DOHH2 (cell line): ENCODE measurements around the gene LRRN1.
"Not testable (repeated sequence)": the region's sequence is repeated elsewhere in the genome, so short reads cannot be mapped to it uniquely, and the experiment has no call there.

Experiments used
- H3F3A ChIP-seq: fragments of 200-600 bp; sonication (generic), shearing (Covaris generic); 2 replicates; pipeline ENCODE4 v1.6.0; 2016; ENCODE audit warnings: antibody characterized with exemption, mild to moderate bottlenecking; ENCODE audit not compliant: control insufficient read depth, insufficient read depth
- H3K27ac ChIP-seq: fragments of 200-600 bp; sonication (generic); 2 replicates; pipeline ENCODE4 v1.5.1; 2014; ENCODE audit warnings: low read depth, mild to moderate bottlenecking, low read length, moderate library complexity
- H3K27me3 ChIP-seq: fragments of 200-600 bp; sonication (generic); 2 replicates; pipeline ENCODE4 v1.6.1; 2014; ENCODE audit warnings: mild to moderate bottlenecking, low read length, mixed read lengths; ENCODE audit not compliant: control insufficient read depth
- H3K36me3 ChIP-seq: fragments of 200-600 bp; sonication (generic); 2 replicates; pipeline ENCODE4 v1.6.1; 2014; ENCODE audit warnings: mild to moderate bottlenecking, low read length, moderate library complexity, mixed read lengths; ENCODE audit not compliant: control insufficient read depth
- H3K4me1 ChIP-seq: fragments of 200-600 bp; sonication (generic); 2 replicates; pipeline ENCODE4 v1.6.1; 2014; ENCODE audit warnings: mild to moderate bottlenecking, low read length, mixed read lengths; ENCODE audit not compliant: control insufficient read depth
- H3K4me2 ChIP-seq: fragments of 200-600 bp; sonication (generic); 2 replicates; pipeline ENCODE4 v1.6.0; 2014; ENCODE audit warnings: mild to moderate bottlenecking, low read length, moderate library complexity
- H3K4me3 ChIP-seq: fragments of 200-600 bp; sonication (generic); 2 replicates; pipeline ENCODE4 v1.5.1; 2014; ENCODE audit warnings: mild to moderate bottlenecking, low read length, mixed read lengths
- H3K79me2 ChIP-seq: fragments of 200-600 bp; sonication (generic); 2 replicates; pipeline ENCODE4 v1.6.1; 2014; ENCODE audit warnings: mild to moderate bottlenecking, low read length, mixed read lengths; ENCODE audit not compliant: control insufficient read depth
- H3K9me2 ChIP-seq: fragments of 200-600 bp; sonication (generic); replicated peaks from 2 replicates; pipeline ENCODE4 v1.6.1; 2014; ENCODE audit warnings: mild to moderate bottlenecking, low read length, mixed read lengths; ENCODE audit not compliant: control insufficient read depth
- H3K9me3 ChIP-seq: fragments of 200-600 bp; sonication (generic); 2 replicates; pipeline ENCODE4 v1.6.1; 2014; ENCODE audit warnings: antibody characterized with exemption, low read length, mixed read lengths; ENCODE audit not compliant: control insufficient read depth, insufficient read depth
- H4K20me1 ChIP-seq: fragments of 200-600 bp; sonication (generic); 2 replicates; pipeline ENCODE4 v1.6.0; 2014; ENCODE audit warnings: low read depth, mild to moderate bottlenecking, antibody characterized with exemption, low read length, moderate library complexity; ENCODE audit not compliant: control insufficient read depth, insufficient read depth
- EZH2phosphoT487 ChIP-seq: fragments of 200-600 bp; sonication (generic); IDR thresholded peaks from 2 replicates; pipeline ENCODE4 v1.6.1; 2017; ENCODE audit warnings: borderline replicate concordance, mild to moderate bottlenecking, antibody characterized with exemption, low read length, moderate library complexity, mixed read lengths
- TF ChIP-seq, protein P1 (sequence below): fragments of 200-600 bp; sonication (generic); IDR thresholded peaks from one replicate; pipeline ENCODE4 v1.5.1; 2014; ENCODE audit warnings: antibody characterized with exemption, mild to moderate bottlenecking, low read depth, low read length; ENCODE audit not compliant: poor library complexity, severe bottlenecking

Gene LRRN1

DNA sequence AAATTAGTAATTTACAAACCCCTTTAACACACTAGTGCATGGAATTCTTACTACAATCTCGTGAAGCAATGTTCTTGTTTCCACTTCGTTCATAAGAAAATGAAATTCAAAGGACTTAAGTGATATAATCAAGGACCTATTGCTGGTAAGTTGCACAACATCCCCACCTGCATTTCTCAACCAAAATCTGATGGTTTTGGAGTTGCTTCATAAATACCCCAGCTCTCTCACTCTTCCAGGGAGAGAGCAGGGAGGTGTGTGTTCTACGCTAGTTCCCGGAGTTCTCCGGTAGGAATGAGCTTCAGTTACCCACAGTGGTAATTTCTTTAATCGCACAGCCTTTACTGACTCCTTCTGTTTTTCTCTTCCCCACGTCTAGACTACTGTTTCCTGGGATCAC lies 81.8 kb downstream of the LRRN1 start:
- TF ChIP-seq, protein P1, sequence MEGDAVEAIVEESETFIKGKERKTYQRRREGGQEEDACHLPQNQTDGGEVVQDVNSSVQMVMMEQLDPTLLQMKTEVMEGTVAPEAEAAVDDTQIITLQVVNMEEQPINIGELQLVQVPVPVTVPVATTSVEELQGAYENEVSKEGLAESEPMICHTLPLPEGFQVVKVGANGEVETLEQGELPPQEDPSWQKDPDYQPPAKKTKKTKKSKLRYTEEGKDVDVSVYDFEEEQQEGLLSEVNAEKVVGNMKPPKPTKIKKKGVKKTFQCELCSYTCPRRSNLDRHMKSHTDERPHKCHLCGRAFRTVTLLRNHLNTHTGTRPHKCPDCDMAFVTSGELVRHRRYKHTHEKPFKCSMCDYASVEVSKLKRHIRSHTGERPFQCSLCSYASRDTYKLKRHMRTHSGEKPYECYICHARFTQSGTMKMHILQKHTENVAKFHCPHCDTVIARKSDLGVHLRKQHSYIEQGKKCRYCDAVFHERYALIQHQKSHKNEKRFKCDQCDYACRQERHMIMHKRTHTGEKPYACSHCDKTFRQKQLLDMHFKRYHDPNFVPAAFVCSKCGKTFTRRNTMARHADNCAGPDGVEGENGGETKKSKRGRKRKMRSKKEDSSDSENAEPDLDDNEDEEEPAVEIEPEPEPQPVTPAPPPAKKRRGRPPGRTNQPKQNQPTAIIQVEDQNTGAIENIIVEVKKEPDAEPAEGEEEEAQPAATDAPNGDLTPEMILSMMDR: no peak
- TF ChIP-seq EZH2phosphoT487: no peak
- H3K27ac ChIP-seq: no peak overlapping the region
- H3K36me3 ChIP-seq: no peaks in the 10 kb centered on the region
- no peaks in the 10 kb centered on the region for H3K4me1 ChIP-seq
- no peaks in the 10 kb centered on the region for H3K79me2 ChIP-seq
- H3K4me2 ChIP-seq: no peak overlapping the region
- no peak overlapping the region for H3K4me3 ChIP-seq
- H3K27me3 ChIP-seq: no peaks in the 10 kb centered on the region
- H3K9me3 ChIP-seq: no peaks in the 10 kb centered on the region
- no peaks in the 10 kb centered on the region for H3K9me2 ChIP-seq
- no peaks in the 10 kb centered on the region for H4K20me1 ChIP-seq
- H3F3A ChIP-seq: no peaks in the 10 kb centered on the region

DNA sequence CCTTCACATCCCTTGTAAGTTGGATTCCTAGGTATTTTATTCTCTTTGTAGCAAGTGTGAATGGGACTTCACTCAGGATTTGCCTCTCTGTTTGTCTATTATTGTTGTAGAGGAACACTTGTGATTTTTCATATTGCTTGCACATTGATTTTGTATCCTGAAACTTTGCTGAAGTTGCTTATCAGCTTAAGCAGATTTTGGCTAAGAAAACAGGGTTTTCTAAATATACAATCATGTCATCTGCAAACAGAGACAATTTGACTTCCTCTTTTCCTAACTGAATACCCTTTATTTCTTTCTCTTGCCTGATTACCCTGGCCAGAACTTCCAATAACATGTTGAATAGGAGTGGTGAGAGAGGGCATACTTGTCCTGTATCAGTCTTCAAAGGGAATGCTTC lies 88.1 kb downstream of the LRRN1 start:
- not testable (repeated sequence) for H3K9me2 ChIP-seq, H3K4me1 ChIP-seq, H3K27me3 ChIP-seq, H3K4me2 ChIP-seq, H3K36me3 ChIP-seq, H3F3A ChIP-seq, H3K27ac ChIP-seq, H3K79me2 ChIP-seq, H3K9me3 ChIP-seq, H3K4me3 ChIP-seq, H4K20me1 ChIP-seq

DNA sequence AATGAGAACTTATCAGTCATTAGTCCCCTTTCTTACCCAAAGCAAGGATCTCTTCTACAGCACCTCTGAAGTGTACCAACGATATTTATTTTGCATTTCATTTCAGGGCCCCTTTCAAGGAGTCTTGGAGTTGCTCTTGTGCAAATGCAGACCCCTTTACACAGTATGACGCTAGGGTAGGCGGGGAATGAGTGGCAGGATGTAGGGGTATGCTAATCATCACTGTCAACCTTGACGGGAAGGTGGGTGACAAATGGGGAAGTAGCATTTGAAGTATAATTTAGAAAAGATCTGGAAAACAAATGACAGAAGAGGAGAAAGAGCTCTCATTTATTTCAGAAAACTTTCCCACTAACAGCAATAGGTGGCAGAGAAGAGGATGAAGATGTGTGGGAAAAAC lies 94.4 kb downstream of the LRRN1 start:
- no peaks in the 10 kb centered on the region for H3F3A ChIP-seq
- H3K4me3 ChIP-seq: no peak overlapping the region
- H3K36me3 ChIP-seq: no peaks in the 10 kb centered on the region
- no peaks in the 10 kb centered on the region for H3K4me1 ChIP-seq
- H4K20me1 ChIP-seq: no peaks in the 10 kb centered on the region
- H3K9me2 ChIP-seq: no peaks in the 10 kb centered on the region
- no peak overlapping the region for H3K27ac ChIP-seq
- no peaks in the 10 kb centered on the region for H3K79me2 ChIP-seq
- TF ChIP-seq EZH2phosphoT487: no peak
- TF ChIP-seq, protein P1: no peak
- H3K4me2 ChIP-seq: no peak overlapping the region
- no peaks in the 10 kb centered on the region for H3K27me3 ChIP-seq
- no peaks in the 10 kb centered on the region for H3K9me3 ChIP-seq
